Measurements from ENCODE around the gene SH3PXD2B. TPM values are rescaled to one million over a fixed set of nuclear protein-coding genes. Genes with fewer than 3 reads are reported as not detected.

Gene SH3PXD2B
- total and polyA plus RNA-seq, 11 donors, result 1.1 to 22.7 (median 6.9) TPM

DNA sequence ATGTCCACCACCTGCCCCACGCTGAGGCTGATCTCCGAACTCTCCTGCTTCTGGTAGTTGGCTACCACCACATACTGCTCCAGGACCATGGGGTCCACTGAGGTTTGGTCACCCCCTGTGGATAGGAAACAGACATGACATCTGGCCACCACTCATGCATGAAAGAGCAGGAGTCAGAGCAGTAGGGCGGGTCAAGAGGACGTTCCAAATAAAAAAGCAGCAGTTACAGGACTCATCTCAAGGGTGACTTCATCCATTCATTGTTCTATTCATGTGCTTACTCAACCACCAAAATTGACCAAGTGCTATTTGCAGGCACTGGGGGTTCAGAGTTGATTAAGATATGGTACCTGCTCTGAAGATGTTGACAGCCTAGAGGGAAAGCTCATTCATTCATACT is 91.6 kb downstream of the SH3PXD2B start:
- Histone ChIP-seq H3K9me3 (peaks cover 0 to 2% (median 0%) of the 10 kb centered on the region in 12 donors), H3K27me3 (no peaks in the 10 kb centered on the region), H3K36me3 (peaks cover 0 to 53% (median 26%) of the 10 kb centered on the region in 9 donors), H3K4me1 (no peaks in the 10 kb centered on the region), H3K4me3 (no peak overlapping the region), H3K27ac (no peak overlapping the region)
- 92 to 95% (median 94%) methylated on average over 3 to 4 of the region's 4 CpGs for WGBS, 4 donors
- ATAC-seq (no peak), DNase-seq (no peak)
- intact Hi-C loops (cut with DNase I), result no loop called here
- TF ChIP-seq POLR2A (IDR thresholded peaks at IDR 0.05), result no peak
- TF ChIP-seq, protein P1, sequence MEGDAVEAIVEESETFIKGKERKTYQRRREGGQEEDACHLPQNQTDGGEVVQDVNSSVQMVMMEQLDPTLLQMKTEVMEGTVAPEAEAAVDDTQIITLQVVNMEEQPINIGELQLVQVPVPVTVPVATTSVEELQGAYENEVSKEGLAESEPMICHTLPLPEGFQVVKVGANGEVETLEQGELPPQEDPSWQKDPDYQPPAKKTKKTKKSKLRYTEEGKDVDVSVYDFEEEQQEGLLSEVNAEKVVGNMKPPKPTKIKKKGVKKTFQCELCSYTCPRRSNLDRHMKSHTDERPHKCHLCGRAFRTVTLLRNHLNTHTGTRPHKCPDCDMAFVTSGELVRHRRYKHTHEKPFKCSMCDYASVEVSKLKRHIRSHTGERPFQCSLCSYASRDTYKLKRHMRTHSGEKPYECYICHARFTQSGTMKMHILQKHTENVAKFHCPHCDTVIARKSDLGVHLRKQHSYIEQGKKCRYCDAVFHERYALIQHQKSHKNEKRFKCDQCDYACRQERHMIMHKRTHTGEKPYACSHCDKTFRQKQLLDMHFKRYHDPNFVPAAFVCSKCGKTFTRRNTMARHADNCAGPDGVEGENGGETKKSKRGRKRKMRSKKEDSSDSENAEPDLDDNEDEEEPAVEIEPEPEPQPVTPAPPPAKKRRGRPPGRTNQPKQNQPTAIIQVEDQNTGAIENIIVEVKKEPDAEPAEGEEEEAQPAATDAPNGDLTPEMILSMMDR (IDR thresholded peaks at IDR 0.05), result no peak

DNA sequence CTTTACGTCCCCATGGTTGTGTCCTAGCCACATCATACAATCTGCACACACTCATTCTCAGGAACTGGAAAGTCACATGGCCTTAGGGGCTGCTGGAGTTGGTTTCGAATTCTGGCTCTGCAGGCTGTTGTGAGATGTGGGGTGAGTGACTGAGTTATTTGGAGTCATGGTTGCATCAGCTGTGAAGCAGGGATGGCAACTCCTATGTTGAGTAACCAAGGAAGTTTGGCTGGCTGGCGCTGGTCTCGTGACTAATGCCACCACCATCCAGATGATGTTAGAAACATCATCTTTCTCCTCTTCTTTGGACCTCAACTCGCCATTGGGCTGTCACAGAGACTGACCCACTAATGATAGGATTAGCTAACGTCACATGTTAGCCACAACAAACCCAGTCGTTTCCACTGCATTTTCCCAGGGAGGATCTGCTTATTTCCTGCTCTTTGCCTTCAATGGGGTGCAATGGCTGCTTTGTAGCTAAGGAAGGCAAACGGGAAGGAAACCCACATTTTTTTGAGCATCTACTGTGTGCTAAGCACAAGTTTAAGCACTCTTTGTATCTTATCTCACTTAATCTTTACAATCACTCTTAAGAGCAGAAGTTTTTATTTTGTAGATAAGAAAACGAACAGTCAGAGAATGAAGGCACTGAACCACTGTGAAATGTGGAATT is 92.6 kb downstream of the SH3PXD2B start:
- peaks cover 0 to 64% (median 33%) of the 10 kb centered on the region in 9 donors for H3K36me3 ChIP-seq
- intact Hi-C loops (cut with DNase I), result no loop called here
- DNase-seq (no peak), ATAC-seq (peak in 2 of 4 donors; percentile 18 to 55)
- H3K4me1 ChIP-seq, result no peaks in the 10 kb centered on the region
- TF ChIP-seq, protein P1 (IDR thresholded peaks at IDR 0.05), result no peak
- no peak for TF ChIP-seq POLR2A (IDR thresholded peaks at IDR 0.05)
- no peaks in the 10 kb centered on the region for H3K27me3 ChIP-seq
- H3K4me3 ChIP-seq, result no peak overlapping the region
- H3K9me3 ChIP-seq, result no peaks in the 10 kb centered on the region
- peak overlapping the region in 1 of 12 donors; percentile 58 for H3K27ac ChIP-seq
- 81 to 91% (median 89%) methylated on average over 7 to 9 of the region's 9 CpGs for WGBS, 4 donors

DNA sequence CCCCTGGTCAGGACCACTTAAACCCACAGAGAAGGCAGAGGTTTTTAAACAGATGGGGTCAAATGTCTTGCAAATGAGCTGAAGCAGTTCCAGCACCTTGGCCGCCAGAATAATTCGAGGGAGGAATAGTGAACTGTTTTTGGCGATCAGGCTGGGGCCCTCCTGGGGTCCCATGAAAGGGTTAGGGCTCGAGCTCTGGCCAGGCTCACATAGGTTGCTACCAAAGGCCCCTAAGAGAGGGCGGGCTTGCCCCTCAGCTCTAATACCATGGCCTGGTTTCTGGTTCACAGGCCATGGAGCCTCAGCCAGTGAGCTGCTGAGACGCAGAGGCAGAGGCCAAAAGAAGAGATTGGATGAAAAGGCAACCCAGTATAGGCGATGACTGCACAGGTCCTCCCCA is 96.0 kb downstream of the SH3PXD2B start:
- H3K36me3 ChIP-seq, result peaks cover 0 to 75% (median 37%) of the 10 kb centered on the region in 9 donors
- H3K27ac ChIP-seq, result no peak overlapping the region
- intact Hi-C loops (cut with DNase I), result no loop called here
- ATAC-seq (no peak), DNase-seq (no peak)
- no peaks in the 10 kb centered on the region for H3K27me3 ChIP-seq
- H3K4me1 ChIP-seq, result peaks cover 0 to 11% (median 0%) of the 10 kb centered on the region in 12 donors
- TF ChIP-seq POLR2A (IDR thresholded peaks at IDR 0.05), result no peak
- TF ChIP-seq, protein P1 (IDR thresholded peaks at IDR 0.05), result no peak
- no peaks in the 10 kb centered on the region for H3K9me3 ChIP-seq
- no peak overlapping the region for H3K4me3 ChIP-seq
- WGBS, 4 donors, result 93 to 100% (median 97%) methylated on average over 6 to 7 of the region's 7 CpGs

DNA sequence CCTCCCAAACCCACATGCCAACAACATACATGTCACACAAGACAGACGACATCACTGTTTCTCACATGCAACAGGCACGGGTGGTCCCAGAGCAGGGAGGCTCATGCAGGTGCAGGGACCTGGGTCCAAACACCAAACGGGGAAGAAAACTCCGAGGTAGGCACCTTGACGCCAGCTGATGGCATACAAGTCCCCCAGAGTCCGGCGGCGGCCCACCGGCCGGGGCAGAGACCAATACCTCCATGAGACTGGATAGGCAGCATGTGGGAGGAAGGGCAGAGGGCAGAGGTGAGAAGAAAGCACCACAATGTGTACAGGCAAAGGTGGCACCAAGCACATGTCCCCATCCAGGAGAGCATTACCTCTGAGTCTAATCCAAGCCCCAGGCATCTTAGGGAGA is 97.8 kb downstream of the SH3PXD2B start:
- Histone ChIP-seq H3K4me1 (peaks cover 0 to 11% (median 0%) of the 10 kb centered on the region in 12 donors), H3K27ac (no peak overlapping the region), H3K27me3 (no peaks in the 10 kb centered on the region), H3K36me3 (peaks cover 0 to 75% (median 39%) of the 10 kb centered on the region in 9 donors), H3K4me3 (no peak overlapping the region), H3K9me3 (no peaks in the 10 kb centered on the region)
- ATAC-seq (no peak), DNase-seq (no peak)
- no peak for TF ChIP-seq POLR2A (IDR thresholded peaks at IDR 0.05)
- TF ChIP-seq, protein P1 (IDR thresholded peaks at IDR 0.05), result no peak
- 93 to 98% (median 96%) methylated on average over 7 to 10 of the region's 10 CpGs for WGBS, 4 donors
- intact Hi-C loops (cut with DNase I), result no loop called here
